Renal cortex interstitium (tissue), 11 donors: Measurements from ENCODE around the gene SGO2. TPM values are rescaled to one million over a fixed set of nuclear protein-coding genes. Genes with fewer than 3 reads are reported as not detected.
"Not testable (repeated sequence)": the region's sequence is repeated elsewhere in the genome, so short reads cannot be mapped to it uniquely, and the experiment has no call there.

Source experiments
- DNase-seq, 11 donors: peaks; one replicate each; pipeline ENCODE4 v3.0.0-alpha.2; 2013; ENCODE audit warnings: low read depth in 9 of 11, low spot score in 4 of 11; ENCODE audit errors: extremely low read depth in 1 of 11
- polyA plus RNA-seq, 3 donors: library from polyadenylated mRNA; unstranded; fragments of 120-200 nt; gene quantifications; one replicate each; pipeline ENCODE4 v1.2.1, GENCODE V29; 2013; ENCODE audit not compliant: insufficient read length in 3 of 3

SGO2 gene
- polyA plus RNA-seq, 3 donors = 12.7 to 19.2 (median 15.7) TPM

DNA sequence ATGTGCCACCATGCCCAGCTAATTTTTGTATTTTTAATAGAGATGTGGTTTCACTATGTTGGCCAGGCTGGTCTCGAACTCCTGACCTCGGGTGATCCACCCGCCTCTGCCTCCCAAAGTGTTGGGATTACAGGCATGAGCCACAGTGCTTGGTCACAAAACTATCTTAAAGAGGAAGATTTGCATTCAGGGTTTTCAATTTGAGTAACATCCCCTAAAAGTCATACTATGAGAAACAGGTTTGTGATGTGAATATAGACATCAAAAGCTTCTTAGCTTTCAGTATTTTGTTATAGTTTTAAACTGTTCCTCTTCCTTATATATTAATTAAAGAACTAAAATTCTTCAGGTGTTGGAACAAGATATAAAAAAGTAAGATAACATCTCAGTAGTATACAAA lies 84.2 kb downstream of the SGO2 start:
- not testable (repeated sequence) for DNase-seq

DNA sequence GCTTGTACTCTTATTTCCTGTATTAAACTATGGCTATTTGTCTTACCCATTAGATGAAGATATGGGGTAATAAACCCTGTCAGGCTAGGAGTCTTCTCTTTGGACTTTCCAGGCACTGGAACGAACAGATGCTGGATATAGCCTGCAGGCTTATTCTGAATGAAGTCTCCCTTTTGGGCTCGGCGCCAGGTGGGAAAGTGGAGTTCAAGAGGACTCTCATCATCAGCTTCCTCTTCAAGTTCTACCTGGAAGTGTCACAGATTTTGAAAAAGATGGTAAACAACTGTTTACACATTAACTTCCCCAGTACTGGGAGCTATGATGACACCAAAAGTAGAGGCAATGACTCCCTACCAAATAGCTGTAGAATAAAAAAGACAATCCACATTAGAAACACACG lies 87.7 kb downstream of the SGO2 start:
- no peak for DNase-seq

DNA sequence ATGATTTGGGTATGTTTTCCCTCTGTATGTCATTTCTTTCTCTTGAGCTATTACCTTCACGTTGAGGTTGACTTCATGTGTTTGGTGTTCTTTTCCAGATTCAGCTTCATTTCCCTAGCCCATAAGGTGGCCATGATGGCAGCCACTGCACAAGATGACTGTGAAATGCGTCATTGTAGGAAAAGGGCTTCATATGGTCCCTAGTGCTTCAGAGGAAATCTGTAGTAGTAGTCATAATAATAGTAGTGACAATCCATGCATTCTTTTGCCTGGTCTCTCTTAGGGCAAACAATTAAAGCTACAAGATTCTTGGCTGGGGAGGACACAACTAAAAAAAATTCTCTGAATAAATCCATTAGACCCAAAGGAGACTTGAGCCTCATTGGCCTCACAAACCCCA lies 88.2 kb downstream of the SGO2 start:
- no peak for DNase-seq

DNA sequence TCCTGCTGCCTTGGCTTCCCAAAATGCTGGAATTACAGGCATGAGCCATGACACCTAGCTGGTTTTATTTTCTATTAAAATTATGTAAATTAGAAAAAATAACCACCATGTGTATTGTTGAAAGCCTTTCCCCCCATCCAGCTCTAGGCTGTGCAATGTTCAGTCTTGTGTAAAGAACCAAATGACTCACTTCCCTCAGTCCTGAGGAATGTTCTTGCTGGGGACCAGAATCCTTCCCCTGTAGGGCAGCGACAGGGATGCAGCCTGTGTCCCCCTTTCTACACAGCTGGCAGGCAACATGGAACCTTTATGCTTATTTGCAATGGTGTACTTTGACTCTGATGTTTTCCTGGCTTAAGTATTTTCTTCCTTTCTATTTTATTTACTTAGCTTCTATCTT lies 89.2 kb downstream of the SGO2 start:
- no peak for DNase-seq

DNA sequence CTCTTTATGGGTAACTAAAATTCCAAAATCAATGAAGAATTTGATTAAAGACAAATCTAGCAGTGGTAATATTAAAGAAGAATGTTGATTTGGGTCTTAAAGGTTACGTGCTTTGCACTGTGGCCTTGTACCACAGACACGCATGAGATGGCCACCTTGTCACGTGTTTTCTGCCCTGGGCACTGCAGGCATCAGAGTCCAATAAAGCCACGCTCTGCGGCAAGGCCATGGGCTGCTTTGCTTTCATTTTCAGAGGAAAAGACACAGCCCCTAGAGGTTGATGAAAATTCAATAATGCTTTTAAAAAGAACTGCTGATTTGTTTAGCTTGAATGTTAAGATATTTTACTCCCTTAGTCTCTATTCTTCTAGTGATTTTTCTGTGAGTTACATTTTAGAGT lies 90.2 kb downstream of the SGO2 start:
- DNase-seq = no peak

DNA sequence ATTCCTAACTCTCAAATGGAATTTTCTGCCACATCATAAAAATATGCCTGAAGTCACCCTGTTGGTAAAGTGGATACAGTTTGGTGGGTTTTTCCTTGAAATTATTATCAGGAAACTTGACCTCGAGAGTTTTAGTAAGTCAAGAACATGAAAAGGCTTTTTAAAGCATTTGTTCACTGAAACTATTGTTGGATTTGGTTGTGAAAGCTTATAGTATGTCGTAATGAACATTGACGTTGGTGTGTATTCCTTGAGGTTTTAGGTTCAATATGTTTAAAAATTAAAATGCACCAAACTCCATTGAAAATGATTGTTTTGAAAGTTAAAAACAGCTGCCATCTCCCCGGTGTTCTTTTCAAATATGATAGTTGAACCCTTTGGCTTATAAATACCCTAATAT lies 90.6 kb downstream of the SGO2 start:
- DNase-seq = no peak

DNA sequence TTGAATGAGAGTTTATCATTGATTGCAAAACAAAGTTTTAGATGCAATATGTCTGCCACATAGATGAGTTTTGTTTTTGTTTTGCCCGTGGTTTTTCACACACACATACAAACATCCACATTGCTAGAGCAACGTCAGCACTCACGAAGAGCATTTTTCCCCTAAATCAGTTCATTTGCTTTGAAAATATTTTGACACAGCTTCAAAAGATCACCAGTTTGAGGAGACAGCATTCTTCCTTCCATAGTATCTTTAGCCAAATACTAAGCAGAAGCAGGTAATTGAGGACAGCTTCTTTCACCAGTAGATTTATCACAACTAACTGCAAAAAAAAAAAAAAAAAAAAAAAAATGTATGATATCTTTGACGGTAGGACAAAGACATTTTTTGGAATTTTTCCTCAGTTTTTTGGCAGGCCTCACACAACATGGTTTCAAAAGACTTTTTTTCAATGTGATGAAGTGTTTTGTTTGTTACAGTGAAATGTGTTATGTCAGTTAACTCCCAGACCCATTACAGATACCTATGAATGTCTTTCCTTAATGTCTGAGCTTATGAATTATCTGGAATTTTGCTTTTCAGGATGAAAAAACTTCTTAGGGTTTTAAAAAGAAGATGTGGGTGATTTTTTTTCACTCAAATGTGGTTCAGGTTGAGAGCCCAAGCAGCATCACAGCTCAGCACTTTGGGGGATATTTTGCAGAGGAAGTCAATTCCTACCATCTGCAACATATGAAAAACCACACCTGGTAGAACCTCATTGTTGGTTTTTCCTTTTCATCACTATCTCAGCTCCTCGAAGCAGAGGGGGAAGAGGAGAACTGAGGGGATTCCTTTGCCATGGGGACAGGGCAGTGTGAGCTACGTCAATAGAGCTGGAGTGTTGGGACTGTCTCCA lies 91.4 kb downstream of the SGO2 start:
- DNase-seq = no peak

DNA sequence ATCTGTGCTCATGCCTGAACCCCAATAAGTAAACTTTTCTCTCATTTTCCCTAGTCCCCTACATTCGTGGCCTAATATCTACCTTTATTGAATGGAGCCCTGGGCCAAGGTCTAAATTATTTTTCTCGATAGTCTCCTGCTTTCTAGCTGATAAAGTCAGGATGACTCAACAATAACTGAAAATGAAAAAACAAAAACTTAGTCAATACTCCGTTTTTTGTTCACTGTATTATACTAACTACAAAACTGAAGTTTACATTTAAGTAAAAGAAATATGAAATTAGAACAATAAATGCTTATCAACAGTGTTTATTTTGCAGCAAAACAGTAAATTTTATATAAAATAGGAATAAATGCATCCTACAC lies 92.0 kb downstream of the SGO2 start:
- DNase-seq = no peak

DNA sequence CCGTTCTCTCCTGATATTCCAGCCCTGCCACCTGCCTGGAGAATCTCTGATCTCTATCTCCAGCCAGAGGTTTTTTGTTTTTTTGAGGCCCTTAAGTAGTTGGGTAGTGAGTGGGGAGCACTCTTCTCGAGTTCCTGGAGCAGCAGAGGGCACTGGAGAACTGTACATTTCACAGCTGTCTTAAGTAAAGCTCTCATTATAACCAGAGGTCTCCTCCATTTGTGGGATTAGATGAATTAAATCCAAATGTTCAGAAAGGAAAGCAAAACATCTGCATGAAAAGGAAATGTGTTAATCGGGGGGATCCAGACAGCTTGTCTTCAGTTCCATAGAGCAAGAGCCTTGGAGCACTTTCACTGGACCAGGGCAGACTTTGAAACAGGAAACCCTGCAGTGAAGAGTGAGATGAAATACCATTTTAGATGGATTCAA lies 92.6 kb downstream of the SGO2 start:
- peak in 1 of 11 donors; percentile 13 for DNase-seq

DNA sequence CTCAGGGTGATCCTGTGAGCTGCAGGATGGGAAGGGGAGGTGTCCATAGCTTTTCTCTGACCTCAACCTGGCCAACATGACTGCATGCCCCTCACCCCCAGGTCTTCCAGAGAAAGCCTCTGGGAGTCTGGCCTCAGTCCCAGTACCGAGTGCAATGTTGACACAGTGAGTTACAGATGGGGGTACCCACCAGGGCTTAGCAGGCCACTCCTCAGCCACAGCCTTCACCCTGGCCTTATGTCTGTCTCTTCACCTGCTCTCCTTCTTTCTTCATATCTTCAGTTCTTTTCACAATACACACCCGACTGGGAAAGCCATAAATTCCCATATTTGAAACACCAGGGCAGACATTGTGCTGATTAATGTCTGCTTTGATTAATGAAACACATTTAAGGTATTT lies 93.3 kb downstream of the SGO2 start:
- DNase-seq = no peak

DNA sequence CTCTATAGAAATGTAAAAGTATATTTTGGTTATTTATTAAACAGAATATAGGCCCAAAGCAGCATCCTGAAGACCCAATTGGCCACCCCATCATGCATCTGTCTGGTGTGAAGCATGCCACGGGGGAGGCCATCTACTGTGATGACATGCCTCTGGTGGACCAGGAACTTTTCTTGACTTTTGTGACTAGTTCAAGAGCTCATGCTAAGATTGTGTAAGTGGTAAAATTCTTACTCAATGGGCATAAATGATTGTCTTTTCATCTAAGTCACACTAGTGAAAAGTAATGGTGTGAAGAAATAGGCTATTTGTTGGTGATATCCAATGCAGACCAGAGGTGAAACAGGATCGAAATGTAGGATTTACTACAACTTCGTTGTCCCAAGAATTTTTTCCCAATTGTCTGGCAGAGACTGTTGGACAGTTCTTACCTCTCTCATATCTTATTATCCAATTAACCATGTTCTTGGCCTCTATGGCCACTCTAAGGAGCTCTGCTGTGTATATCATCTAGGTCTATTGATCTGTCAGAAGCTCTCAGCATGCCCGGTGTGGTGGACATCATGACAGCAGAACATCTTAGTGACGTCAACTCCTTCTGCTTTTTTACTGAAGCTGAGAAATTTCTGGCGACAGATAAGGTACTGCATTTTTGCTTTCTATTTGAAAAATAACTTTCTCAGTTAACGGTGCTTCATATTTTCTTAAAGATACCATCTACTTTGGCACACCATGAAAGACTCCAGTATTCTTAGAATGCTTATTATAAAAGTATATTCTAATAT lies 94.8 kb downstream of the SGO2 start:
- no peak for DNase-seq

DNA sequence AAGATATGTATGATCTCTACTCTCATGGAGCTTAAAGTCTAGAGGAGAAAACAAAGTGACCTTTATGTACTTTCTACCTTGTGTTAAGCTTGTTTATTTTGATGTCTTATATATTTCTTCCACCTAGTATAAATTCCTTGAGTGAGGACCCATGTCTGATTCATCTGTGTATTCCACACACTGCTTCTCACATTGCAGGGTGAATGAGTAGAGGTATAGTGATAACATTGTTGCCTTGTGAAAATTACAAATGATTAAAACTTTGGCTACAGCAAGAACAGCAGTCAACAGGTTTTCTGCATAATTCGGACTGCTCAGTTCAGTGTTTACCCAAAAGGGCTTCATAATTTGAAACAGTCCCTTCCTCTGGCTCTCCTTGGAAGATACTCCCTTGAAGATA lies 96.1 kb downstream of the SGO2 start:
- DNase-seq = no peak

DNA sequence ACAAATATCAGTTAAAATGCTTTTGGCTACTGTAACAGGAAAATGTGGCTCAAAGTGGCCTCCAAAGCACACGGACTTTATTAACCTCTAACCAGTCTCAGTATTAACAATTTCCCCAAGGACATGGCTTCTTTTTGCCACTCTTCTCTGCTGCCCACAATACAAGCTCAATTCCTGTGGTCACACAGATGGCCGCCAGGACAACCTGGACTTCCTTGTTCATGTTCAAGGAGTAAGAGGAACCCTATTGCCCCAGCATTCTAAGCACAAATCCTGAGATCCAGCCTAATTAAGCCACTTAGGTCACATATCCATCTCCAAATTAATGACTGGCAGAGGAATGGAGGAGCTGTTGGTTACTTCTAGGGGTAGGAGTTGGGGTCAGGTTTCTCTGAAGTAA lies 98.0 kb downstream of the SGO2 start:
- no peak for DNase-seq

DNA sequence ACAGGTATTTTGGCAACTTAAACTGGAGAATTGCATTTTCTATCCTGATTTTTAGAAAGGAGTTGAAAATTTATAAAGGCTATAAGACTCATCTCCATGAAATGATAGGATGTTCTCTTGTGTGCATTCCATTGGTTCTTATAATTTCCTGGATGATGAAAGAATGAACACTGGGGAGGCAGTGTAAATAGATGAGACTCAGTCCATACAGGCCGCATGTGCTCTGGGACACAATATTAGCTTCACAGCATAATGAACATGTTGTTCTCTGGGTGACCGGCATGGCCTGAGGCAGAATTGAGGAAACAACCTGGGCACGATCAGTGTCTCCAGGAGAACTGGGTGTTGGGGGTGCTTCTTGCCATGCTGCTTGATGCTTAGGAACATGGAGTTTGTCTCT lies 98.7 kb downstream of the SGO2 start:
- no peak for DNase-seq

DNA sequence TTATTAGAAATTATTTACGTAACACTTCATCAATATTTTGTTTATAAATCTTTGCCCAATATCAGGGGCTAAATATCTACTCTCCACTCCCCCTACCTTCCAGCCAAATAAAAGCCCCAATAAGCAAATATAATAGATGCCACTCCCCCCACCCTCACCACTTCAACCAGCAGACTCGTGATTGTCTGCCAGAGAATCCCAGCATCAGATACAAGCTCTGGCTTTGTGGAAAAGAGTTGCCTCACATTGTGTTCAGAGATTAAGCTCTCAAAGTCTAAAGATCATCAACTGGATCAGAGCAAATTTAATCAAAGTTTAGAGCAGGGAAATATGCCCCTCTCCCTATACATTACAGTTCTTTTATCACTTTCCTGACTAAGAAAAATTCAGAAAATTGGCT lies 99.3 kb downstream of the SGO2 start:
- DNase-seq = no peak

DNA sequence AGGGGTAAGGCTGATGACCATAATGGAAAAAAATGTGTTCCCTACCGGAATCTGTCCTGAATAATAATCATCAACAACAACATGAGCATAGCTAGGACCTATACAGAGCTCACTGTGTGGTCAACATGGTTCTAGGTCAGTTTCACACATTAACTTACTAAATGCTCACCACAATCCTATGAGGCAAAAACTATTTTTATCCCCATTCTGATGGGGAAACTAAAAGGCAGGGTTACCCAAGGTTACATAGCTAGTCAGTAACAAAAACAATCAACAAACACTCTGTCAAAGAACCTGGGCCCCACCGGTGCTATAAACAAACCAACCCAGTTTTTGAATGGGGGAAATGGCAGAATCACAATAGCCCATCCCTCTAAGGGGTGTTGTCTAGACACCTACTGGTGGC lies 100.0 kb downstream of the SGO2 start:
- DNase-seq = no peak

DNA sequence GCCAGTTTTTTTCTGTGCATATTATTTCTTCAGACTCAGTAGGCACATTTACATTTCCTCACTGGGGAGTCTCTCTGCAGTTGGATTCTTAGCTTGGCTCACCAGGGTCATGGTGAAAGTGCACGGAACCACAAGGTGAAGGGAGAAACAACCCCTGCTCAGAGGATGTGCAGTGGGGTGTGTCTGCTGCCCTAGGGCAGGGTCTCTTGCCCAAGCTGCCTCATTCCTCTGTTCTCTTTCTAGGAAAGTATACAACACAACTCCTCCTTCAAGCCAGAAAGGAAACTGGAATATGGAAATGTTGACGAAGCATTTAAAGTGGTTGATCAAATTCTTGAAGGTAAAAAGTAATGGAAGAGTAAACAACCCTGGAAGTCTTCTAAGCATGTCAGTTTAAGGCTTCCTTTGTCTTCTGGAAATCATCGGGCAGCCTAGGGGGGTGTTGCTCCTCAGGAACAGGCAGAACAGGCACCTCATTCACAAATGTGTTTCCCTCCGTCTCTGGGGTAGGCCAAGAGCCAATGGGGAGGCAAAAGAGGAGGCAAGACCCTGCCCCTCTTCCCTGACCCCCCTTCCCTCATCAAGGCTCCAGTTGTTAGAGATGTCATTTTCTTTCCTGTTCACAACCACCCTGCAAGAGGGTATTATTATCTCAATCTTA lies 101.2 kb downstream of the SGO2 start:
- no peak for DNase-seq

DNA sequence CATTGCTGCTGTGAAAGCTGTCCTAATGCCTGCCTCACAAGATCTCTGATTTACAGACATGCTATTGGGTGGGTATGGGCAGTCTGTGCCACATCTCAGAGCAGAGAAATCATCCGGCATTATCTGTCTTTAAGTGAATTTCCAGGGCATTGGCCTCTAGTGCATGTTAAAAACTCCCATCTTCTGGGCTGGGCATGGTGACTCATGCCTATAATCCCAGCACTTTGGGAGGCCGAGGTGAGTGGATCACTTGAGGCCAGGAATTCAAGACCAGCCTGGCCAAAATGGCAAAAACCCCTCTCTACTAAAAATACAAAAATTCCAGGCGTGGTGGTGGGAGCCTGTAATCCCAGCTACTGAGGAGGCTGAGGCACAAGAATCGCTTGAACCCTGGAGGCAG lies 102.5 kb downstream of the SGO2 start:
- DNase-seq = not testable (repeated sequence)

DNA sequence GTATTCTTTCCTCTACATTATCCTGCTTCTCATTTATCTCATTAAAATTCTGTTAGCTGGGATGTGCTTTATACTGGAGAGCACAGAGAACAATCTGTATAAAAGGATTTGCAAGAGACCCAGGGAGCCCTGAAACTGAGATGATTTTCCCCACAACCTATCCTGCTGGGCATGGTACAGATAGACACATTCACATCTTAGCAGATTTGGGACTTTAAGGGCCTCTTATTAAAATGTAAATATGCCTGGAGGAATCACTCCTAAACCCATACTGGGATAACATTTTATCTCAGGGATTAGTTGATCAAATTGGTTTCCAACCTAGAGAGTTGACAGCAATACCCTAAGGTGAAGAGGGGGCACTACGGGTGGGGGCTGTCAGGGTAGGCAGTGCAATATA lies 105.3 kb downstream of the SGO2 start:
- DNase-seq = no peak
